Endothelial cell (in vitro differentiated cells): ENCODE data around the gene PITHD1. TPM values are rescaled to one million over a fixed set of nuclear protein-coding genes. Genes with fewer than 3 reads are reported as not detected.
A peak's percentile ranks its signal among the peaks of the same experiment; 100 is the strongest.
"Not testable (repeated sequence)": the region's sequence is repeated elsewhere in the genome, so short reads cannot be mapped to it uniquely, and the experiment has no call there.

ENCODE experiments used
- DNase-seq: peaks from one replicate; pipeline ENCODE4 v3.0.0; 2021; ENCODE audit warnings: low spot score
- H3K27ac Mint-ChIP-seq: one replicate; pipeline ENCODE4 v1.8.0; 2021; ENCODE audit warnings: mixed read lengths, inconsistent platforms; ENCODE audit not compliant: unreplicated experiment
- H3K27me3 Mint-ChIP-seq: one replicate; pipeline ENCODE4 v1.8.0; 2021; ENCODE audit warnings: mild to moderate bottlenecking, moderate library complexity, mixed read lengths, inconsistent platforms; ENCODE audit not compliant: unreplicated experiment
- H3K36me3 Mint-ChIP-seq: one replicate; pipeline ENCODE4 v1.8.0; 2021; ENCODE audit warnings: mild to moderate bottlenecking, low read depth, mixed read lengths, inconsistent platforms; ENCODE audit not compliant: unreplicated experiment
- H3K4me1 Mint-ChIP-seq: one replicate; pipeline ENCODE4 v1.8.0; 2021; ENCODE audit warnings: mild to moderate bottlenecking, mixed read lengths, inconsistent platforms; ENCODE audit not compliant: unreplicated experiment
- H3K4me3 Mint-ChIP-seq: one replicate; pipeline ENCODE4 v1.8.0; 2021; ENCODE audit warnings: mild to moderate bottlenecking, mixed read lengths, inconsistent platforms; ENCODE audit not compliant: unreplicated experiment
- H3K9me3 Mint-ChIP-seq: one replicate; pipeline ENCODE4 v1.8.0; 2021; ENCODE audit warnings: mixed read lengths, inconsistent platforms; ENCODE audit not compliant: unreplicated experiment
- total RNA-seq: library from RNA; stranded (reverse); fragmentation: NEBNext Ultra II Directional; extraction: Animal tissue kit (Norgen Biotek cat#: 25700); gene quantifications from one replicate; pipeline ENCODE4 v1.2.1, GENCODE V29; 2021; ENCODE audit not compliant: unreplicated experiment
- TF ChIP-seq, protein P1 (sequence below): fragments of 200-600 bp; sonication (generic); IDR thresholded peaks from one replicate; pipeline ENCODE4 v1.5.0; 2021; ENCODE audit warnings: antibody characterized with exemption; ENCODE audit not compliant: unreplicated experiment

PITHD1 gene
- total RNA-seq, 1 donor from 2014 or later, result 35.4 TPM

- no peaks in the 10 kb centered on the region for H3K9me3 Mint-ChIP-seq
- TF ChIP-seq, protein P1, sequence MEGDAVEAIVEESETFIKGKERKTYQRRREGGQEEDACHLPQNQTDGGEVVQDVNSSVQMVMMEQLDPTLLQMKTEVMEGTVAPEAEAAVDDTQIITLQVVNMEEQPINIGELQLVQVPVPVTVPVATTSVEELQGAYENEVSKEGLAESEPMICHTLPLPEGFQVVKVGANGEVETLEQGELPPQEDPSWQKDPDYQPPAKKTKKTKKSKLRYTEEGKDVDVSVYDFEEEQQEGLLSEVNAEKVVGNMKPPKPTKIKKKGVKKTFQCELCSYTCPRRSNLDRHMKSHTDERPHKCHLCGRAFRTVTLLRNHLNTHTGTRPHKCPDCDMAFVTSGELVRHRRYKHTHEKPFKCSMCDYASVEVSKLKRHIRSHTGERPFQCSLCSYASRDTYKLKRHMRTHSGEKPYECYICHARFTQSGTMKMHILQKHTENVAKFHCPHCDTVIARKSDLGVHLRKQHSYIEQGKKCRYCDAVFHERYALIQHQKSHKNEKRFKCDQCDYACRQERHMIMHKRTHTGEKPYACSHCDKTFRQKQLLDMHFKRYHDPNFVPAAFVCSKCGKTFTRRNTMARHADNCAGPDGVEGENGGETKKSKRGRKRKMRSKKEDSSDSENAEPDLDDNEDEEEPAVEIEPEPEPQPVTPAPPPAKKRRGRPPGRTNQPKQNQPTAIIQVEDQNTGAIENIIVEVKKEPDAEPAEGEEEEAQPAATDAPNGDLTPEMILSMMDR, result no peak
- no peak for DNase-seq
- peaks cover 4% of the 10 kb centered on the region for H3K4me1 Mint-ChIP-seq
- H3K36me3 Mint-ChIP-seq, result peaks cover 6% of the 10 kb centered on the region
- H3K27me3 Mint-ChIP-seq, result peaks cover 3% of the 10 kb centered on the region
- no peak overlapping the region for H3K27ac Mint-ChIP-seq
- peak overlapping the region; percentile 28 for H3K4me3 Mint-ChIP-seq
These were observed 39.4 kb downstream of the PITHD1 start for GRCh38 chr1:23817633-23818032.

GRCh38 chr1:23823767-23824166, 45.5 kb downstream of the PITHD1 start:
- H3K9me3 Mint-ChIP-seq, result no peaks in the 10 kb centered on the region
- peaks cover 16% of the 10 kb centered on the region for H3K4me1 Mint-ChIP-seq
- H3K36me3 Mint-ChIP-seq, result no peaks in the 10 kb centered on the region
- TF ChIP-seq, protein P1, result no peak
- DNase-seq, result no peak
- H3K27ac Mint-ChIP-seq, result no peak overlapping the region
- peaks cover 1% of the 10 kb centered on the region for H3K27me3 Mint-ChIP-seq
- peak overlapping the region; percentile 62 for H3K4me3 Mint-ChIP-seq

- TF ChIP-seq, protein P1, result no peak
- Mint-ChIP-seq H3K27me3 (peaks cover 1% of the 10 kb centered on the region), H3K9me3 (no peaks in the 10 kb centered on the region), H3K4me1 (peaks cover 16% of the 10 kb centered on the region), H3K36me3 (no peaks in the 10 kb centered on the region), H3K4me3 (peak overlapping the region; percentile 98), H3K27ac (peak overlapping the region; percentile 96)
- no peak for DNase-seq
These were observed 46.5 kb downstream of the PITHD1 start for GRCh38 chr1:23824711-23825075.

GRCh38 chr1:23825076-23825761, 47.0 kb downstream of the PITHD1 start, which contains the start of gene HMGCL:
Gene HMGCL, minus strand, starts transcription at chr1:23825429. Its CDS starts 14 bp downstream, at chr1:23825415.
- H3K27me3 Mint-ChIP-seq, result peaks cover 1% of the 10 kb centered on the region
- H3K4me1 Mint-ChIP-seq, result peaks cover 16% of the 10 kb centered on the region
- DNase-seq, result peak; percentile 89
- H3K9me3 Mint-ChIP-seq, result no peaks in the 10 kb centered on the region
- TF ChIP-seq, protein P1, result no peak
- peak within 1 kb of the TSS; percentile 96 for H3K27ac Mint-ChIP-seq
- no peaks in the 10 kb centered on the region for H3K36me3 Mint-ChIP-seq
- peak within 1 kb of the TSS; percentile 98 for H3K4me3 Mint-ChIP-seq

GRCh38 chr1:23825762-23826522, 47.7 kb downstream of the PITHD1 start:
- peak overlapping the region; percentile 89 for H3K27ac Mint-ChIP-seq
- no peaks in the 10 kb centered on the region for H3K9me3 Mint-ChIP-seq
- peak overlapping the region; percentile 98 for H3K4me3 Mint-ChIP-seq
- no peaks in the 10 kb centered on the region for H3K36me3 Mint-ChIP-seq
- H3K27me3 Mint-ChIP-seq, result no peaks in the 10 kb centered on the region
- peaks cover 16% of the 10 kb centered on the region for H3K4me1 Mint-ChIP-seq
- TF ChIP-seq, protein P1, result no peak
- DNase-seq, result no peak

GRCh38 chr1:23826590-23826989, 48.4 kb downstream of the PITHD1 start:
- DNase-seq, H3K4me3 Mint-ChIP-seq, H3K27me3 Mint-ChIP-seq, H3K9me3 Mint-ChIP-seq, H3K27ac Mint-ChIP-seq, H3K36me3 Mint-ChIP-seq: not testable (repeated sequence)
- peaks cover 16% of the 10 kb centered on the region for H3K4me1 Mint-ChIP-seq
